Spleen (tissue), 7 donors: ENCODE results near the gene DDX24.
A peak's percentile ranks its signal among the peaks of the same experiment; 100 is the strongest.

ENCODE experiments used
- POLR2AphosphoS5 ChIP-seq, 3 donors: sonication (generic); formaldehyde crosslinking; IDR thresholded peaks; one replicate each; pipeline ENCODE4 v1.5.1; 2017; ENCODE audit warnings: antibody characterized with exemption in 3 of 3
- TF ChIP-seq, protein P1 (sequence below), 11 experiments: fragments of 200-600 bp in 7 of 11; fragments of 450-650 bp in 4 of 11; sonication (generic) in 4 of 11; IDR thresholded peaks in 8 of 11; conservative IDR thresholded peaks in 3 of 11; 1 replicate in 7 of 11; 2 replicates in 4 of 11; pipeline versions ENCODE4 v1.4.0 to v1.8.0; 2016 to 2021; ENCODE audit warnings: antibody characterized with exemption in 11 of 11, inconsistent platforms in 4 of 11, mild to moderate bottlenecking in 1 of 11
- donor health status: DM: no; HTN: no; CAD: no; lungs with moderate emphysema.
- donor health status: DM: no; HTN: no; CAD: no.
- donor health status: DM: no; HTN: no; CAD: no.

- TF ChIP-seq, protein P1, sequence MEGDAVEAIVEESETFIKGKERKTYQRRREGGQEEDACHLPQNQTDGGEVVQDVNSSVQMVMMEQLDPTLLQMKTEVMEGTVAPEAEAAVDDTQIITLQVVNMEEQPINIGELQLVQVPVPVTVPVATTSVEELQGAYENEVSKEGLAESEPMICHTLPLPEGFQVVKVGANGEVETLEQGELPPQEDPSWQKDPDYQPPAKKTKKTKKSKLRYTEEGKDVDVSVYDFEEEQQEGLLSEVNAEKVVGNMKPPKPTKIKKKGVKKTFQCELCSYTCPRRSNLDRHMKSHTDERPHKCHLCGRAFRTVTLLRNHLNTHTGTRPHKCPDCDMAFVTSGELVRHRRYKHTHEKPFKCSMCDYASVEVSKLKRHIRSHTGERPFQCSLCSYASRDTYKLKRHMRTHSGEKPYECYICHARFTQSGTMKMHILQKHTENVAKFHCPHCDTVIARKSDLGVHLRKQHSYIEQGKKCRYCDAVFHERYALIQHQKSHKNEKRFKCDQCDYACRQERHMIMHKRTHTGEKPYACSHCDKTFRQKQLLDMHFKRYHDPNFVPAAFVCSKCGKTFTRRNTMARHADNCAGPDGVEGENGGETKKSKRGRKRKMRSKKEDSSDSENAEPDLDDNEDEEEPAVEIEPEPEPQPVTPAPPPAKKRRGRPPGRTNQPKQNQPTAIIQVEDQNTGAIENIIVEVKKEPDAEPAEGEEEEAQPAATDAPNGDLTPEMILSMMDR (IDR thresholded peaks at IDR 0.05 in 8 of 11, conservative IDR thresholded peaks at IDR 0.05 in 3 of 11) = peak; percentile 8 to 68 (median 43)
- peak; percentile 72 to 75 (median 73) for TF ChIP-seq POLR2AphosphoS5 (IDR thresholded peaks at IDR 0.05)
These were observed 48.2 kb upstream of the DDX24 start, which contains the start of gene IFI27L2 for GRCh38 chr14:94129111-94129757.
